AML-193 (cell line): ENCODE data around the gene NUB1.

Source experiments
- DNase-seq, 2 experiments: peaks; one replicate each; lab custom pipeline; 2025; lab: John Stamatoyannopoulos, UW

NUB1 gene

DNA sequence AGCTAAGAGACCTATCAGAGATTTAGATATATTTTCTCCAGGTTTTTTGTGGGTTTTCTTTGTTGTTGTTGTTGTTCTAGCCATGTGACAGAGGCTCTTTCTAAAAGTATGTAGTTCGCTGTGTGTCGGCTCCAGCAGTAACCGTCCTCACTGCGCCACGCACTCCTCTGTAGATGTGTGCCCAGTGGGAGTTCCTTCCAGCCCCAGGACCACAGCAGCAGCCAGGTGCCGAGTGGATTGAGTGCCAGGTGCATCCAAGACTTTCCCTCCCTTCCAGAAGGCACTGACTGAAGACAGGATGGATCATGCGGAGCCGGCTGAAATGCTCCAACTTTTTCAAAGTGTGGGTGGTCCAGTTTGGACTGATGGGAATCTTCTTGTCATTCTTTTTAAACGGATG is 36.4 kb downstream of the NUB1 start:
- DNase-seq, result no peak

- DNase-seq, result no peak
Measured at GRCh38 chr7:151378496-151379192, 37.0 kb downstream of the NUB1 start.

DNA sequence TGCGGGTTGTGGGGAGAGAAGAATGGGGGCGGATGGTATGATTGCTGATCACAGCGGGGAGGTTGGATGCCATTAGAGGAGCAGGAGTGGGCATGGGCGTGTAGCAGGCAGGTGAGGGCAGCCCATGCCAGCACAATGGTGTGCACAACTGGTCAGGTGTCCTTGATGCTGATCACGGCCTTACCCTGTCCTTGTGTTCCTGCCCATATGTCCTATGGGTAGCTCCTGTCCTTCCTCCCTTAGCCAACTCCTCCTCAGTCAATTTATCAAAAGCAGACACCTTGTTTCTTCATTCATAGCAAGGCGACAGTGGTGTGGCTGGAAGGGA is 37.5 kb downstream of the NUB1 start:
- DNase-seq, result no peak

DNA sequence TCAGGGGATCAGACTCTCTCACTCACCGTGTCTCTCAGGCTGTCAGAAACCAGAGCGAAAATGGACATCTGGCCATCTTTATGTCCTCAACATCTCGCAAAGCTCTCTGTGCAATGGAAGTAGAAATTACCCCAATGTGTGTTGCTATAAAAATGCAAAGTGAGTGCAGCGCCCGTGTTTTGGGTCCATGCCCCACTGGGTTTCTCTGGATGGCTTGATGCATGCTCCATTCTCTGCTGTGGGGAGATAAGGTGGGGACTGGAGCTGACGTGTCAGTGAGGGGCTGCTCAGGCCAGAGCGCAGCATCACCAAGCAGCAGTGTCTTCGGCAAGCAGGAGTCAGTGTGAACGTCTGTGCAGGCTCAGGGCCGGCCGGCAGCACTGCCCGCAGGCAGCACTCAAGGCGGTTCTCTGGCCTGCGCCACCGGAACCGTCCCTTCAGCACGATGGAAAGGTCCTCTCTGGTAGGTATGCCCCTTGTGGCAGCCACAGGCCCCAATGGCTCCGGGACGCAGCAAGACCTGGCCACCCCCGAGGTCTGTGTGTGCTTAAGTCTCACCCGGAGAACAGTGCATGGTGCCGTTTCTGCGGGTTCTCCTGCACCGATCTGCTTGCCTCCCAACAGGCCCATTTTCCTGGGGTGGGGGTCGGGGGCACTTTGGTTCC is 38.1 kb downstream of the NUB1 start:
- DNase-seq, result no peak

- no peak for DNase-seq
Measured at GRCh38 chr7:151380199-151381097, 38.8 kb downstream of the NUB1 start.

DNA sequence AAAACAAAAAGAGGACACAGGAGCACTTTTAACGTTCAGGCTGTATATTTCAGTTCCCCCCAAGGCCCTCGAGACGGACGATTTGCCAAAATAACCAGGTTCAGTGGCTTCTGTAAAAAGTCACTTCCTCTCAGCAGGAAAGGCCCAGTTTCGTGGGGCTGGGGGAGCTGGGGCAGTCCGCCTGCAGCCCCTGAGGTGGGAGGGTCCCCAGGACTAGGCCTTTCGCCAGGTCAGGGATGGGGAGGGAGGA is 39.4 kb downstream of the NUB1 start:
- no peak for DNase-seq

DNA sequence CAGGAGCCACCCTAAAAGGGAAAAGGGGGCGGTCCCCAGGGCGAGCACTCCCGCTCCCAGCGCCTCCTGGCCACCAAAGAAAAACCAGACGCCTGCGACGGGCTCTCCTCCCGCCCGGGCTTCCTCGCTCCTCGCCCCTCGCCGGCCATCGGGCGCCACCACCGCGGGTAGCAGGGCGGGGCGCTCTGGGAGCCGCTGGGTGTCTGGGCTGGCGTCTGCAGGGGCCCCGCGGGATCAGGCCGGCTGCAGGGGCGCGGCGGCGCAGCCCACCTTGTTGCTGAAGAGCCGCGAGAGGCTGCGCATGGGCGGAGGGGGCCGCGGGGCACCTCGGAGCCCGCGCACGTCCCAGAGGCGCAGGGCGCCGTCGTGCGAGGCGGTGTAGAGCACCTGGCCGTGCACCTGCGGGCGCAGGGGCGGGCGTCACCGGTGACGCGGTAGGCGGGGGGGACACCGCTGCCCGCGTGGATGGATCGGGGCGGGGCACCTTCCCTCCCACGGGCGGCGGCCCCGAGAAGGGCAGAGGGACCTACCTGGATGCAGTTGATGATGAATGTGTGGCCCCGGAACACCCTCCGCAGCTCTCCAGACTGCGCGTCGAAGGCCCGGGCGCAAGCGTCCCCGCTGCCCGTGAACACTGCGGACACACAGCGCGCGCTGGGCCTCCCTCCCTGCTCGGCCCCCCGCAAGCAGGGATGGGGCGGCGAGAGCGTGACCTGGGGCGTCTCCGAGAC is 39.9 kb downstream of the NUB1 start:
- no peak for DNase-seq

DNA sequence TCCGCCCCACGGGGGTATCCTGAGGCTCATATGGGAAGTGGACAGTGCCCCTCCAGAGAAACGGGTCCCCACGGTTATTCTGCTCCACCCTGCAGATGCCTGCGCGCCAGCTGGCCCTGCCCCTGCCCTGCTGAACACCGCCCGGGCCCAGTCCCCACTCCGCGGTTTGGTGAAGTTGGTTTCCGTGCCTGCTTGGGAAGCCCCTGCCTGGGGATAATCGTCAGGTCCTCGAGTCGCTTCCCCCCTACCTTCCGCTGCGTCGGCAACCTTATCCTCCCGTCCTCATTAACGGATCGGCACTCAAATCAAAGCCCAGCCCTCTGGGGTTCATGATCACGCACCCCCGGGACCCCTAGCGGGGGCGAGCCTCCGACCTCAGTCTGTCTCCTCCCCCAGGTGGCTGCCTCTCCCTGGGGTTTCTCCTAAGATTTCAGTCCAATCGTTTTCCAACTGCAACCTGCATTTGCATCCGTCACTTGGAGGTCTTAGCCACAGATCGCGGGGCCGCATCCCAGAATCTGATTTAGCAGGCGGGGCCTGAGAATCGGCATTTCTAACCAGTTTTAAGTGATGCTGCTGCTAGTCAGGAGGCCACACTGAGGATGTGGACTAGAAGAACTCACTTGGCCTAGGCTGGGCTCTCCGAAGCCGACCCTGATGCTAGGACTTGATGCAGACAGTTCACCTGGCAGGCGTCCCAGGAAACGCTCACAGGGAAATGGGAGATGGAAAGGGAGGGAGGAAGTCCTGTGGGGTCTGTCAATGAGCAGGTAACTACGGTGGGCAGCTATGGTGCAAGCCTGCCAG is 40.7 kb downstream of the NUB1 start:
- no peak for DNase-seq

DNA sequence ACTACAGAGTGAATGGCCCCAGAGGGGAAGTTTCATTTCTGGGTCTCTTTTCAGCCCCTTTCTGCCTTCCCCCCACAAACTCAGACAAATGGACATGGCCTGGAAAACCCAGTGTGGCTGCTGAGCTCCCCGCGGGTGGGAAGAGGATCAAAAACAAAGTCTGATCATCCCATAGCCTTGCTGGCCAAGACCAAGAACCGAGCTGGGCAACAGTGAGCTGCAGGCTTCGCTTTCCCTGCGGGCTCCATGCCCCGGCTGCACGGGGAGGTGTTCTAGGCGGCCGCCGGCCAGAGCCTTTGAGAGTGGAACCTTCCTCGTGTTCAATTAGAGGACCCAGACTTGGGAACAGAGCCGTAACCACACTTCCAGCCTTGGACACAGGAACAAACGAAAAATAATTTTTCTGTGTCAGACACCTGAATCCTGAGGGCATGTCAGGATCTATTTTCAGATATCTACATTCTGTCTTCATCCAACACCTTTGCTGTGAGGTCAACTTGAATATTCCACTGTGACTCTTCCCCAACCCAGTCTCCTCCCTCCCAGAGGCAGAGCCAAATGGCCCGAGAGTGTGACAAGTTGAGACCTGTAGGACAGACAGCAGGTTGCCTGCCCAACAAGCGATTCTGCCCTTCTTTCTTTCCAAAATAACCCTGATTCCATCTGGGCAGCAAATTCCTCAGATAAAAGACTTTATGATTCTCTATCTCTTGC is 42.2 kb downstream of the NUB1 start:
- DNase-seq, result no peak

DNA sequence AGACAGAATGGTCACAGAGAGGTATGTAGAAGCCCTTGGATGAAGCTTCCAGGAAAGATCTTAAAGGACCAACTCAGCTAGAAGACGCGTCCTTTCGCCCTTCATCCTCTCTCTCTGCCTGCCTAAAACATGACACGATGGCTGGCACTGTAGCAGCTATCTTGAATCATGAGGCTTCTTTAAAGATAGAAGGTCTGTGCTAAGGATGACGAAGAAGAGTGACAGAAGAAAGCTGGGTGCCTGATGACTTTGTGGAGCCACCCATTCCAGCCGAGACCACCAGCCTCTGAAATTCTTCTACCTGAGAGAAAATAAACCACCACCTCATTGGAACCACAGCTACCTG is 42.7 kb downstream of the NUB1 start:
- no peak for DNase-seq

GRCh38 chr7:151384776-151385625 is 43.4 kb downstream of the NUB1 start:
- no peak for DNase-seq

- no peak for DNase-seq
Measured at GRCh38 chr7:151385626-151386300, 44.2 kb downstream of the NUB1 start.

GRCh38 chr7:151386301-151387160 is 44.9 kb downstream of the NUB1 start:
- DNase-seq, result no peak

GRCh38 chr7:151387161-151388006 is 45.8 kb downstream of the NUB1 start:
- DNase-seq, result no peak

GRCh38 chr7:151388007-151388297 is 46.3 kb downstream of the NUB1 start:
- no peak for DNase-seq

GRCh38 chr7:151388430-151388829 is 46.8 kb downstream of the NUB1 start:
- DNase-seq, result no peak

GRCh38 chr7:151389096-151389767 is 47.6 kb downstream of the NUB1 start:
- no peak for DNase-seq
